HG02870 (cell line): ENCODE data around the gene TACC2.

Experiments used
- ATAC-seq: cut with Tn5 transposase; IDR thresholded peaks from one replicate; pipeline ENCODE4 v1.9.1; 2021; ENCODE audit warnings: mild to moderate bottlenecking, moderate library complexity; ENCODE audit not compliant: unreplicated experiment

Gene TACC2

DNA sequence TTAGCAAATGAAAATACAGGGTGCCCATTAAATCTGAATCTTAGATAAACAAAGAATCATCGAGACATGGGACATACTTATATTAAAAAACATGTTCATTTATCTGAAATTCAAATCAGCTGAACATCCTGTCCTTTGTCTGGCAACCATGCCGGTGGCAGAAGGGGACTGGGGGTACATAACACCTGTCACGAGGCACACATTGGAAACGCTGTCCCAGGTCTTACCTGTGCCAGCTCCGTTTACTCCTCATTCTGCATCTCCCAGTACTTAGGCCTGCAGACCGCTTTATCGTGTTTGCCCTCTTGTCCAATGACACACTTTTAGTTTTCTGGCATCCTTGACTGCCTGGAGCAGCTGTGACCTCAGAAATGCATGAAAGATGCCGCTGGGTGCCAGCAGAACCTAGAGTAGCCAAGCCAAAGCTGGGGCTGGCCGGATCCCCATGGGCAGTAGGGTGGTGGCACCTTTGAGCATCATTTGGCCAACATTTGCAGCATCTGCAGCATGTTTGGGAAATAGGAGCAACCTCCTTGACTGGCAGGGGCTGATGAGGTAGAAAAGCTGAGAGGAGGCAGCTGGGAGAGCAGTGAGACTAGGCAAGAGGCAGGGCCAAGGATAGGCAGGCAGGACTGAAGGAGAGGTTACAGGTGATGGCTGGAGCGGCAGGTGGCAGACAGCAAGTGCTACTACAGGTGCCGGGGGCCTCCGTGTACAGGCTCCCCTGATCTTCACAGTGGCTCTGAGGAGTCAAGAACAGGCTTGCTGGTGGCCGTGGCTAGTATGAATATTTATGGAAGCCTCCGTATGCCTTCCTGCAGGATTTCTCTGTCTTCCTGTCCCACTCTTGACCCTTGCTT lies 219.8 kb downstream of the TACC2 start:
- no peak for ATAC-seq

GRCh38 chr10:122210481-122211265 lies 221.7 kb downstream of the TACC2 start:
- ATAC-seq, result no peak

DNA sequence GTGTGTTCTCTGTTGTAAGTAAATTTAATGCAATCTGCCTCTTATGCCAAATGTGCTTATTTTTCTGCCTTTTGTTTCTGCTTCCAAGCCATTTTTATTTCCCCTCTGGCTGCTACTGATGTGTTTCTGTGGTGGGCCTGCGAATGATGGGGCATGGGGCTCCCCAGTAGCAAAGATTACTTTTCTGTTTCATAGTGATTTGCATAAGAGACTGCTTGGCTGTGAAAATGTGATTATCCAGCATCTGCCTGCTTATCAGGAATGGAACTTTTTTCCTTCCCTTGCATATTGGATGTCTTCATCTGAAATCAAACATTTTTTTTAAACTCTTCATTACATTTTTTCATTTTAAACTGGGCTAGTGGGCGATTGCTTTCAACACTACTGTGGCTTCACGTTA lies 224.4 kb downstream of the TACC2 start:
- no peak for ATAC-seq

DNA sequence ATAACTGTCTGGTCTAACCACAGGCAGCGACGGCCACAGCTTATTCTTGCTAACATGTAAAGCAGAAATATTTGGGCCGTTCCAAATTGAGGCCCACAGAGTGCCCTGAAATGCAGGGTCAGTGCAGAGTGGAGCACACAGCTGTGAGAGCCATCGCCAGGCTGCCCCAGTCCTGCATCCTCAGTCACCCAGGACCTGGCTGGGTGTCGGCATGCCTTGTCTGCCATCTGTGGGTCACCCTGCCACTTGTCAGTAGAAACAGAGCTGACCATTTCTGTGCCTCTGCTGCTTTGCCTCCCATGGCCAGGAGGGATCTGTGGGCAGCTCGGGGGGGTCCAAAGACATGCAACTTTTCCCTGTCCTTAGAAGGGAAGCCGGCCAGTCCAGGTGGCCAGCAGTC lies 224.8 kb downstream of the TACC2 start:
- ATAC-seq, result no peak

- ATAC-seq, result no peak
Measured at GRCh38 chr10:122216047-122216446, 227.1 kb downstream of the TACC2 start.

DNA sequence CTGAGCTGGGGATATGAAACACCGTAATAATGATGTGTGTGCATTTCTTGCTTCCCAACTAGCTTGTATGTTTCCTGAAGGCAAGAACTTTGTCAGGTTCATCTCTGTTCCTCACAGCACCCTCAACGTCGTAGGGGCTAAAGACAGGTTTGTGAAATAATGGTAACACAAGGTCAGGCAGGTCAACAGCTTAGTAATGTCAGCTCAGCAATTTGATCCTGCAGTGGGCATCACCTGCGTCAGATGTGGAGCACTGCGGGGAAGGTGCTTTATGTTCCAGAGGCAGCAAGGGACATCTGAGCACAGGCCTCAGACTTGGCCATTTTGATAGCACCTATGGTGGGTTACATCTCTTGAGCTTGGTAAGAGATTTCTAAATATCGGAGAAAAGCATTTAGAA lies 230.4 kb downstream of the TACC2 start:
- no peak for ATAC-seq

DNA sequence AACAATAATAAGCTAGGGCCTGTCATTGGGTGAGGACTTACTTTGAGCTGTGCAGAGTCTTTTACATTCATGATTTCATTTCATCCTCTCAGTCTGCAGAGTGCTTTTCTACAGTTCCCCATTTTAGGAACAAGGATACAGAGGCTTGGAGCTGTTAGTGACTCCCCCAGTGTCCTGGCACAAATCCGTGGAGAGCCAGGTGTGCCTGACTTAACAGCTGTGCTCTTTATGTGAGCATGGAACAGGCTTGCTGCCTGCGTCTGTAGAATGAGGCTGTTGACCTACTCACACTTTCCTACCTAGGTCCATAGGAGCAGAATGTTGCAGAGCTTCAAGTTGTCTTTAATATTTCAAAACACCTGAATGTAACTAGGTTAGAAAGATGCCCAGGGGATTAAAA lies 231.8 kb downstream of the TACC2 start:
- no peak for ATAC-seq

DNA sequence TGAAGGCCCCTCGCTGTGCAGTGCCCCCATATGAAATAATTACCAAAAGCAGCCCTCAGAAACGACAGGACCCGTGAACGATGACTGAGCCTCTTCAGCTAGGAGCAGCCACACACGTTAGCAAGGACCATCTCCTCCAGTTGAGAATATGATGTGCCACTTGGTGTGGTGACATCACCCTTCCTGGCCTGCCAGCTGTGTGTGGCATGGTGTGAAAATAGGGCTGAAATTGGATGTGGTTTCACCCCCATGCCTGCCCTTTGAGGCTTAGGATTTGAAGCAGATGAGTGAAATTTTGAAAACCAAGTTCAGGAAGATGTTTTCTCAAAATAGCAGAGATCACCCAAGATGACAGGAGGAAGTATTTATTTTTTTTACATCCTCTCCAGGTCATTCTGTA lies 233.0 kb downstream of the TACC2 start:
- no peak for ATAC-seq

DNA sequence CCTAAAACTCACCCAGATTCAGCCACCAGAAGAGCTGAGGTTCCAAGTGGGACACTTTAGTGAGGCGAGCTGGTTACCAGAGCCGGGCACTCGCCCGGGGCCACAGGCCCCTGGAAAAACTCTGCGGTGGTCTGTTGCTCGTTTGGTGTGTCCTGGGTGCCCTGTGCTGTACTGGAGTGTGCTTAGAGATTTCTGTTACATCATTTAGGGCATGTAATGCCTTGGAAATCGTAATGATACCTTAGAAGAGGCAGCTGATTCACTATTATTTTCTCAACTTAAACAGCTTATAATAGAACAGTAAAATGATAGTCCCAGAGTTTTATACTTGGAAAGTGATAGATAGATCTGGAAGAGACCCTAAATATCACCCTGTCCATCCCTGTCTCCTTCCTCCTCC lies 233.7 kb downstream of the TACC2 start:
- no peak for ATAC-seq

GRCh38 chr10:122224159-122224558 lies 235.2 kb downstream of the TACC2 start:
- no peak for ATAC-seq

DNA sequence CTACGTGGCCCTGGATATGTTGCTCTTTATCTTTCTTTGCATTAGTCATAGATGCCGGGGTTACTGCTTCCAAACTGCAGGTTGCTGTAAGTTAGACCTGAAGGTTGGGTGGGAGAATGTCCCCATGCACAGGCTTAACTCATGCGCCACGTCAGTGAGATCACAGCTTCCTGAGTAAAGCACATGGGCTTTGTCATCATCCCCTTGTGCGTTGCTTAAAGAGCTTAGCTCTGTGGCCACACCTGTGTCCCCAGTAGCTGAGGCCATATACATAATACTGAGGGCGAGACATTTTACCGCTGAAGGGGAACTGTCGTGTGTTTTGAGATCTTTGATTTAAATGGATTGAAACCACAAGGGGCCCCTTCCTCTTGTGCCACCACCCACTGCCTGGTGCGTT lies 236.4 kb downstream of the TACC2 start:
- no peak for ATAC-seq

DNA sequence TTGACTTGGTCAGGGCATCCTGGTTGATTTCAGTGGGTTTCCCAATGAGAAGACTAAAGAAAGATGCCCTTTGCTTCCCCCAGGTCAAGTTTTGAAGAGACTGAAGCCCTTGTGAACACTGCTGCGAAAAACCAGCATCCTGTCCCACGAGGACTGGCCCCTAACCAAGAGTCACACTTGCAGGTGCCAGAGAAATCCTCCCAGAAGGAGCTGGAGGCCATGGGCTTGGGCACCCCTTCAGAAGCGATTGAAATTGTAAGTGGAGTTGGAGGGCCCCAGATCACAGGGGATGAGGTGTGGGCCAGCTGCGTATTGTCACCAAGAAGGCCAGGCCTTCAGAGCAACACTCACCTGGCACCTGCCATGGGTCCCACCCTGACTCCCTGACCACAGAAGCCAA lies 238.8 kb downstream of the TACC2 start:
- no peak for ATAC-seq

DNA sequence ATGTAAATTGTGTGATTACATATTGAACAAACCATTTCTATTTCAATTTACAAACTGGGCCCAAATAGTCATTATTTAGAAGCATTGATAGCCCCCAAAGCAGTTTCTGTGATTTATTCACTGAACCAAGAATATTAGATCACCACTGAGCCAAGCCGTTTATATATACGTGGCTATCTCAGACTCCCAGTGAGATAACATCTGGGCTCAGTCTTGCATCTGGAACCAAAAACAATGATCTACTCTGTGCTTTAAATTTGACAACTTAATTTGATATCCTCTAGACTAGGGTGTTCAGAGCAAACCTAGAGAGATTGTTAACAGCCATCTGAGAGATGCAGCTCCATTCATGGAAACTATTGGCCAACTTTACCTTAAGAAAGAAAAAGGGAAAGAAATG lies 240.7 kb downstream of the TACC2 start:
- no peak for ATAC-seq

GRCh38 chr10:122230222-122230621 lies 241.3 kb downstream of the TACC2 start:
- ATAC-seq, result no peak

- no peak for ATAC-seq
Measured at GRCh38 chr10:122232769-122233168, 243.8 kb downstream of the TACC2 start.

GRCh38 chr10:122233857-122234348 lies 244.9 kb downstream of the TACC2 start:
- ATAC-seq, result no peak

DNA sequence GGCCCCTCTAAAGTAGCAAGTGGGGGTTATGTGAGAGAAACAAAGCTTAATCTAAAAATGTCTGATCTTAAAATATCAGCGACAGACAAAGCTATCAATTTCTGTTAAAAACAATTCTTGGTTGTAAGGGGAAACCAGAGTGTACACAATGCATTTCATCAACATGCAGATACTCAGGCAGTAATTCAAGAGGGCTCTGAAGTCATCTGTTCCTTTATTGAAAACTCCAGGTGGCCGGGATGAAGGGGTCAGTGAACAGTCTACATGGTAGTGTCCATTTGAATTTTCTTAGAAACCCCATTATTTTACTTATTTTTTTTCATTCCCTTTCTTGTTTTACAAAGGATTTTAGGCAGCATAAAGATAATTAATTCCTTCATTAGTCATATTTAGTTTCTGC lies 245.5 kb downstream of the TACC2 start:
- ATAC-seq, result no peak

GRCh38 chr10:122236690-122237306 lies 247.8 kb downstream of the TACC2 start:
- no peak for ATAC-seq

DNA sequence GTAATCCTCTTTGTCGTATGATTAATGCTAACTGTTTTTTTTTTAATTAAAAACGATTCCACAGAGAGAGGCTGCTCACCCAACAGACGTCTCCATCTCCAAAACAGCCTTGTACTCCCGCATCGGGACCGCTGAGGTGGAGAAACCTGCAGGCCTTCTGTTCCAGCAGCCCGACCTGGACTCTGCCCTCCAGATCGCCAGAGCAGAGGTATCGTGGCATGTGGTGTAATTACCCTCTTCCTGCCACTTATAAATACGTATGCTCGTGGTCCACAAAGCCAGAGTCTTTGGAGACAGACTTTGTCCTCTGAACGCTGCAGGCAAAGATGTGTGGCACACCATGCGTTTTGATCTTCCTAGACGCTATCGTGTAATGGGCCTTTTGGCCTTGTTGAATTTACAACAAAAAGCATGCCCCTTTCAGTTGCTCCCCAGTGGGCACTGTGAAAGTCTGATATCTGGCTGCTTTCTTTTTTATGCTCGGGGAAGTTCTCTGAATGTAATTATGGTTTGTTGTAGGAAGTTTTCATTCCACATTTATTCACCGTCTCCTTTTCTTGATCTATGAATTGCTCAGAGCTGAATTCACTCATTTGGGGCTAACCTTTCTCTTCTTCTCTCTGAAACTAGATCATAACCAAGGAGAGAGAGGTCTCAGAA lies 248.5 kb downstream of the TACC2 start:
- no peak for ATAC-seq

DNA sequence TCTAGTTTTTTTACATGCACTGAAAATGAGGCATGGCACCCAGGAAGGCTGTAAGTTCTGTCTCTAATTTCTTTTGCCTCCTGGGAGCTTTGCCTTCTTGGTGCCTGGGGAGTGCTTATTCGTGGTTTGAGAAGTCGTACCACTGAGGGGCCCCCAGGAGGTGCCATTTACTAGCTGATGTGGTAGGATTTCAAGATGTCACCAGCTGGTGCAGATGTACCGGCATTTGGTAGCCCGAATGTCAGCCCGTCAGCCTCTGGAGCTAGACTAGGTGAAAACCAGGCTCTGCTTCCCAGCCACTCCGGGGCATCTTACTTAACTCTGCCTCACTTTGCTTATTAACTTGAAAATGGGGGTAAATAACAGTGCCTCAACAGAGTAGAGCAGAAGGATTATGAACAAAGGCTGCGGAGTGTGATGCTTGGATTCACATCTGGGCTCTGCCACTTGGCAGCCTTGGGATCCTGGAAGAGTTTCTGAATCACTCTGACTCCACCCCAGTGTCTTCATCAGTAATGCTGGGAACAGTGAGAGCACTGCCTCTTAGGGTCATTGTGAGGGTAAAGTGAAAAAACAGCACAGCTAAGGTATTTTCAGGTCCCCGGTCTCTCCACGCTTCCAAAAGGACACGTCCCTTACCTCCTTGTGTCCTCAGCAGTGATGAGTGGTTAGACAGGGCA lies 250.8 kb downstream of the TACC2 start:
- ATAC-seq, result no peak

DNA sequence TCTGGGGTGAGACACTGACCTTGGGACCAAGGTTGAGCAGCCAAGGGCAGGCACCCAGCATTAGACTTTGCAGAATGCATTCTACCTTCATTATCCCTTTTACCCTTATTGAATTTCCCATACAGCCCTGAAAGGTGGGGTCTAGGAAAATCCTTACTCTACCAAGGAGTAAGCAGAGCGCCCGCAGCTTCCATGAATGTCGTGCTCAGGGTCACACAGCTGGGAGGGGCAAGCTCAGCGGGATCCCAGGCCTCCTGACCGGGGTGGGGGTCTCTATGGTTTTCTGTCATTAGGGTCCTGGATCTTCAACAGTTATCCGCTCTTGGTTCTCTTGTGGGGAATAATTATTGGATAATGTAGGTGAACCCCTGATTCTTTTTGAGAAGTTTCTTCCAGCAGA lies 251.4 kb downstream of the TACC2 start:
- no peak for ATAC-seq
